Calu3 (cell line): ENCODE results near the gene APOL4. TPM values are rescaled to one million over a fixed set of nuclear protein-coding genes. Genes with fewer than 3 reads are reported as not detected.
A peak's percentile ranks its signal among the peaks of the same experiment; 100 is the strongest.

Source experiments
- BruUV-seq: library from RNA; stranded (reverse); fragments of 400-500 nt; replicated peaks from 2 replicates; lab custom pipeline; 2021; lab: Mats Ljungman, UMichigan
- CTCF ChIA-PET: fragments of 300-600 bp; sonication (Branson Sonifier 250); formaldehyde crosslinking; loops from one replicate; lab custom pipeline; 2022; ENCODE audit warnings: antibody characterized with exemption; lab: Charles Lee
- DNase-seq: peaks from one replicate; pipeline ENCODE4 v3.0.0; 2022
- H3K27ac Mint-ChIP-seq: one replicate; pipeline ENCODE4 v1.8.0; 2022; ENCODE audit warnings: mixed read lengths; ENCODE audit not compliant: unreplicated experiment
- H3K27me3 Mint-ChIP-seq: one replicate; pipeline ENCODE4 v1.8.0; 2022; ENCODE audit warnings: mixed read lengths; ENCODE audit not compliant: unreplicated experiment
- H3K36me3 Mint-ChIP-seq: one replicate; pipeline ENCODE4 v1.8.0; 2022; ENCODE audit warnings: mild to moderate bottlenecking, moderate library complexity, mixed read lengths; ENCODE audit not compliant: insufficient read depth, unreplicated experiment
- H3K4me1 Mint-ChIP-seq: one replicate; pipeline ENCODE4 v1.8.0; 2022; ENCODE audit warnings: mild to moderate bottlenecking, low read depth, mixed read lengths; ENCODE audit not compliant: unreplicated experiment
- H3K4me3 Mint-ChIP-seq: one replicate; pipeline ENCODE4 v1.8.0; 2022; ENCODE audit warnings: mild to moderate bottlenecking, low read depth, moderate library complexity, mixed read lengths; ENCODE audit not compliant: unreplicated experiment
- H3K9me3 Mint-ChIP-seq: one replicate; pipeline ENCODE4 v1.8.0; 2022; ENCODE audit warnings: low read depth, mixed read lengths; ENCODE audit not compliant: unreplicated experiment
- CTCF ChIP-seq: fragments of 200-600 bp; IDR thresholded peaks from one replicate; pipeline ENCODE4 v1.8.0; 2022; ENCODE audit warnings: antibody characterized with exemption; ENCODE audit not compliant: unreplicated experiment
- intact Hi-C: fragments of 100-400 bp; cut with micrococcal nuclease; formaldehyde crosslinking; loops from one replicate; pipeline ENCODE4 v1.10.0; 2022; ENCODE audit not compliant: unreplicated experiment
- total RNA-seq: library from RNA; stranded (reverse); gene quantifications from 2 replicates; pipeline ENCODE4 v1.2.3, GENCODE V29; 2022

Gene APOL4
- total RNA-seq, 1 experiment from 2014 or later: 1.5 TPM

DNA sequence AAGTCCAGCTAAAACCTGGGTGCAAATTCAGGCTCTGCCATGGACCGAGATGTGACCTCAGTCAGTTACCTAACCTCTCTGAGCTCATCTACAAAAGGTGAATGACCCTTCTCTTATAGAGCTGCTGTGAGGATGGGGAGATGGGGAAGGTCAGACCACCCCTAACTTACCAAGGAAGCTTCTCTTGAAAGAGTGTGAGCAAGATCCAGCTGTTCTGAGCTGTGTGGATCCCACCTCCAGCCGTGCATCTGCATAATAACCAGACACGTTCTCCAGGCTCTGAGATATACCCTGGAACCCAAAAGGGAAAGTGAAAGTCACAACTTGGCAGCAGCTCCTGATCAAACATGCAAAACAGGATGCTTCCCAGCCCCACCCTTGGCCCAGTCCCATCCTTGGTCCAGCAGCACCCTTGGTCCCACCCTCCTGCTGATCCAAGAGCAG, 41.1 kb downstream of the APOL4 start, which contains the start of gene APOL3:
Gene APOL3 (minus strand): TSS at position 257 of the 444 bp plus-strand sequence. CDS start 11,700 bp downstream, outside the sequence.
- no peaks in the 10 kb centered on the region for H3K9me3 Mint-ChIP-seq
- DNase-seq: peak; percentile 38
- TF ChIP-seq CTCF: no peak
- no peak within 1 kb of the TSS for H3K4me3 Mint-ChIP-seq
- no TSS peak for BruUV-seq
- H3K27me3 Mint-ChIP-seq: peaks cover 14% of the 10 kb centered on the region
- CTCF ChIA-PET: no interaction called here
- H3K36me3 Mint-ChIP-seq: peaks cover 11% of the 10 kb centered on the region
- intact Hi-C loops: no loop called here
- peaks cover 45% of the 10 kb centered on the region for H3K4me1 Mint-ChIP-seq
- H3K27ac Mint-ChIP-seq: no peak within 1 kb of the TSS

DNA sequence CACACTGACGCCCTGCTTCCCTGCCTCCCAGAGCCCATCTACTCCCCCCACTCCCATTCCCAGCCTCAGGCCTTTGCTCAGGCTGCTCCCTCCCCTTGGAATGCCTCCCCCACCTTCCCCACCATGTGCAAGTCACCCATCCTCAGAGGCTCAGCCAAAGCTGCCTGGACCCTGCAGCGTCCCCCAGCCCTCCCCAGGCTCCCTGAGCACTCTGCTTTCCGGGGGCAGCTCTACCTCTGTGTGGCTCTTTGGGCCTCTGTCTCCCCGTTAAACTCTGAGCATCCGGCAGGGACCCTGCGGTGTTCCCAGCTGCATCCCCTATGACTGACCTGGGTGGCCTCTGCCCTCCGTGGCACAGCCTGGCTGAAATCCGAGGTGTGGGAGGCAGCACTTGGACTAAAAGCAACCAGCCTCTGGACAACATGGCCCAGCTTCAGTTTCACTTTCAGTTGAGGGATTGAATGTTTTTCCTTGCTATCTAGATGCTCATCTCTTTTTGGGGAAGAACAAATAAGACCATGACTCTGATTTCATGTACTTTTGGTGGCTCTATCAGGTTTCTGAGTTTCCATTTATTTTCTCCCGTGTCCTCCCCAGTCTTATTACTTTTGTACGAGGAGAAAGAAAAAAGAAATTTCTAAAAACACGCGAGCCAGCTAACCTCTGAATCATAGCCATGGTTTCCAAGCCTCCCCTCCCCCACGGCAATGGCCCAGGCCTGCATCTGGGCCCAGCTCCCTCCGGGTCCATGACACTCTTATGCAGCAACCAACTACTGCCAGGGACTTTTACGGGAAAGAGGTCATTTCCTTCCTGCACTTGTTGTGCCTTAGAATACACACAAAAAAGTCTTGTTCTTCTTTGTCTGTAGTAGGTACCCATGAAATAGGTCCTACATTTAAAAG, 44.8 kb downstream of the APOL4 start:
- BruUV-seq: no TSS peak
- peak overlapping the region; percentile 90 for H3K27ac Mint-ChIP-seq
- H3K9me3 Mint-ChIP-seq: peaks cover 5% of the 10 kb centered on the region
- peaks cover 63% of the 10 kb centered on the region for H3K4me1 Mint-ChIP-seq
- H3K27me3 Mint-ChIP-seq: no peaks in the 10 kb centered on the region
- peak; percentile 67 for DNase-seq
- no peak for TF ChIP-seq CTCF
- peak overlapping the region; percentile 79 for H3K4me3 Mint-ChIP-seq
- H3K36me3 Mint-ChIP-seq: peaks cover 11% of the 10 kb centered on the region
- CTCF ChIA-PET: interaction anchor here (0.6 kb wide), 1 partner anchor 1788 kb away, joined by 5 read pairs; no protein-coding TSS in a partner anchor
- intact Hi-C loops: no loop called here

GRCh38 chr22:36156119-36156514, 45.5 kb downstream of the APOL4 start:
- CTCF ChIA-PET: interaction anchor here (0.7 kb wide), 1 partner anchor 99 kb away, joined by 3 read pairs; no protein-coding TSS in a partner anchor
- H3K4me3 Mint-ChIP-seq: peak overlapping the region; percentile 79

DNA sequence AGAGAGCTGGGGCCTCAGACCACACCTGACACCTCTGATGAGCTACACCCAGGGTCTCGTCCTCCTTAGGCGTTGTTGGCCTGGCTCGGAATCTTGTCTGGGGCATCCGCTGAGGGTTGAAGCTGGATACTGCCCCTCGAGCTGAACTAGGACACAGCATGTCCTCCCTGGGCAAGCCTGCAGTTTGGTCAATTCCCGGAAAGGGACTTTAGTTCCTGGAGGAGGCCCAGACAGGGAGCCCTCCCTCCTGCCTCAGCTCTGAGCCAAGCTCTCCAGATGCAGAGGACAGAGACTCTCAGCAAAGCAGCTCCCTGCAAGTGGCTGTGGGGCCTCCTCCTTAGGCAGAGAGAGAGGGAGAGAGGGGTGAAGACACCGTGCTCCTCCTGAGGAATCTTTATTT, 45.9 kb downstream of the APOL4 start:
- no peak for TF ChIP-seq CTCF
- Mint-ChIP-seq H3K4me1 (peaks cover 64% of the 10 kb centered on the region), H3K9me3 (peaks cover 8% of the 10 kb centered on the region), H3K36me3 (peaks cover 11% of the 10 kb centered on the region), H3K27me3 (no peaks in the 10 kb centered on the region), H3K27ac (no peak overlapping the region), H3K4me3 (no peak overlapping the region)
- no TSS peak for BruUV-seq
- no peak for DNase-seq
- CTCF ChIA-PET: interaction anchor here (0.7 kb wide), 1 partner anchor 99 kb away, joined by 3 read pairs; no protein-coding TSS in a partner anchor
- intact Hi-C loops: no loop called here

More at GRCh38 chr22:36156119-36156514, 45.5 kb downstream of the APOL4 start:
- H3K36me3 Mint-ChIP-seq: peaks cover 11% of the 10 kb centered on the region
- H3K27me3 Mint-ChIP-seq: no peaks in the 10 kb centered on the region
- H3K9me3 Mint-ChIP-seq: peaks cover 8% of the 10 kb centered on the region
- DNase-seq: no peak
- peaks cover 66% of the 10 kb centered on the region for H3K4me1 Mint-ChIP-seq
- BruUV-seq: no TSS peak
- intact Hi-C loops: no loop called here
- TF ChIP-seq CTCF: no peak
- peak overlapping the region; percentile 90 for H3K27ac Mint-ChIP-seq
